ENCODE measurements around the gene FYN. TPM values are rescaled to one million over a fixed set of nuclear protein-coding genes. Genes with fewer than 3 reads are reported as not detected.
A peak's percentile ranks its signal among the peaks of the same experiment; 100 is the strongest.

Gene FYN
- total and polyA plus RNA-seq, 2 of the 13 experiments (the other 11 are each of a cell fraction or from before 2014, with no cell fraction given) = 15.5 to 24.6 TPM

- H4K20me1 ChIP-seq (ENCODE audit: insufficient read depth, low read length) = no peaks in the 10 kb centered on the region
- no peaks in the 10 kb centered on the region for H3K79me2 ChIP-seq (ENCODE audit: insufficient read depth, low read length)
- peaks cover 40% of the 10 kb centered on the region for H3K4me1 ChIP-seq (ENCODE audit: insufficient read depth, low read length)
- H3K36me3 ChIP-seq (replicated peaks in 1 of 2; ENCODE audit: control insufficient read depth in 1 of 2, insufficient read depth in 2 of 2, low read length in 2 of 2) = no peaks in the 10 kb centered on the region
- H3K4me2 ChIP-seq (ENCODE audit: low read depth, low read length) = peak overlapping the region; percentile 100
- ChIA-PET CTCF (ENCODE audit: low intra/inter-chr PET ratio, low total read pairs) (no interaction called here), POLR2A (no interaction called here)
- H3K9ac ChIP-seq (ENCODE audit: insufficient read depth, low read depth, low read length) = no peak overlapping the region
- no peak overlapping the region for H3K27ac ChIP-seq (ENCODE audit: extremely low read length, insufficient read depth, low read length)
- intact Hi-C loops (cut with micrococcal nuclease; ENCODE audit: unreplicated experiment) = loop anchor here (1.0 to 5.0 kb wide), 2 partner anchors 27 to 148 kb away; no protein-coding TSS in a partner anchor
- peak; percentile 63 for DNase-seq (ENCODE audit: low spot score)
- H3K9me3 ChIP-seq (ENCODE audit: low read length) = no peaks in the 10 kb centered on the region
- peaks cover 0 to 21% of the 10 kb centered on the region in 2 experiments; a peak in 4 of 5 replicates for H3K27me3 ChIP-seq (ENCODE audit: control insufficient read depth in 1 of 2, insufficient read depth in 2 of 2, low read length in 2 of 2)
- in situ Hi-C loops (cut with HindIII; ENCODE audit: extremely low pct_ligation_motif_present, low pct_unique_long_range_greater_than_20kb) = no loop called here
- ATAC-seq = no peak
- H3K4me3 ChIP-seq (replicated peaks in 1 of 3; ENCODE audit: insufficient read depth in 1 of 3, low read depth in 2 of 3, low read length in 3 of 3) = peak overlapping the region in 2 of 3 experiments; percentile 18 to 63; a peak in 4 of 6 replicates
- peak; percentile 42 for FAIRE-seq
- BruUV-seq (replicated peaks) = no TSS peak
- peak overlapping the region; percentile 8 for H2AFZ ChIP-seq (ENCODE audit: low read length)
- WGBS (ENCODE audit: low lambda C conversion rate) = 0% methylated on average over 4 of the region's 4 CpGs
- TF ChIP-seq GATAD2A (CRISPR knock-in tag; IDR thresholded peaks at IDR 0.05) (peak; percentile 40; the same call in 1 of the 2 replicates), TEAD3 (CRISPR knock-in tag; optimal IDR thresholded peaks at IDR 0.05; ENCODE audit: borderline replicate concordance) (peak; percentile 21), FOXP4 (CRISPR knock-in tag; IDR thresholded peaks at IDR 0.05) (peak; percentile 44), STAT6 (CRISPR knock-in tag; IDR thresholded peaks at IDR 0.05; ENCODE audit: borderline replicate concordance) (no peak), SAP130 (CRISPR knock-in tag; IDR thresholded peaks at IDR 0.05; ENCODE audit: low read depth) (peak; percentile 16; the same call in 1 of the 2 replicates), ARNT (IDR thresholded peaks at IDR 0.05) (no peak), ELF3 (CRISPR knock-in tag; IDR thresholded peaks at IDR 0.05) (0 out of 2 replicates have a peak, but pooled peaks have one; percentile 4), SOX13 (IDR thresholded peaks at IDR 0.05) (no peak), SOX13 (CRISPR knock-in tag; conservative IDR thresholded peaks at IDR 0.05 in 1 of 2, IDR thresholded peaks at IDR 0.05 in 1 of 2) (peak in 1 of 2 experiments; percentile 56; a peak in 1 of 4 replicates), PAXIP1 (CRISPR knock-in tag; conservative IDR thresholded peaks at IDR 0.05) (peak; percentile 59; the same call in 1 of the 2 replicates), GTF2F1 (IDR thresholded peaks at IDR 0.05; ENCODE audit: low read length) (no peak), HES4 (CRISPR knock-in tag; IDR thresholded peaks at IDR 0.05; ENCODE audit: borderline replicate concordance) (no peak), ARID5B (CRISPR knock-in tag; IDR thresholded peaks at IDR 0.05) (peak; percentile 41; the same call in 1 of the 2 replicates)
Observed at GRCh38 chr6:111870742-111871064, 2.5 kb downstream of the FYN start.

Measured in HepG2 (cell line).